ENCODE data around the gene ZBTB21.

ZBTB21 gene

GRCh38 chr21:42042651-42043050, 32.5 kb upstream of the ZBTB21 start:
- no peak overlapping the region for H3K4me3 ChIP-seq
- no peak overlapping the region for H3K27ac ChIP-seq
- intact Hi-C loops (cut with DNase I; ENCODE audit: low total_unique reads): loop anchor here (10.0 kb wide), 1 partner anchor 62 kb away; no protein-coding TSS in a partner anchor
- H3K36me3 ChIP-seq: no peaks in the 10 kb centered on the region
- peaks cover 0 to 32% (median 13%) of the 10 kb centered on the region in 4 donors for H3K4me1 ChIP-seq
- no peak for TF ChIP-seq CTCF (IDR thresholded peaks at IDR 0.05)
- no peaks in the 10 kb centered on the region for H3K27me3 ChIP-seq
- DNase-seq: no peak
- H3K9me3 ChIP-seq: peaks cover 0 to 5% (median 0%) of the 10 kb centered on the region in 3 donors

GRCh38 chr21:42041711-42042110, 31.6 kb upstream of the ZBTB21 start:
- Histone ChIP-seq H3K27me3 (no peaks in the 10 kb centered on the region), H3K4me1 (peaks cover 0 to 22% (median 9%) of the 10 kb centered on the region in 4 donors), H3K36me3 (no peaks in the 10 kb centered on the region), H3K27ac (no peak overlapping the region), H3K9me3 (peaks cover 0 to 5% (median 0%) of the 10 kb centered on the region in 3 donors), H3K4me3 (no peak overlapping the region)
- TF ChIP-seq CTCF (IDR thresholded peaks at IDR 0.05): no peak
- no peak for DNase-seq
- intact Hi-C loops (cut with DNase I; ENCODE audit: low total_unique reads): loop anchor here (10.0 kb wide), 1 partner anchor 63 kb away; no protein-coding TSS in a partner anchor

- Histone ChIP-seq H3K36me3 (no peaks in the 10 kb centered on the region), H3K4me1 (peaks cover 0 to 19% (median 9%) of the 10 kb centered on the region in 4 donors), H3K9me3 (peaks cover 0 to 5% (median 0%) of the 10 kb centered on the region in 3 donors), H3K27ac (peak overlapping the region in 1 of 2 donors; percentile 28), H3K27me3 (no peaks in the 10 kb centered on the region), H3K4me3 (no peak overlapping the region)
- TF ChIP-seq CTCF (IDR thresholded peaks at IDR 0.05): no peak
- intact Hi-C loops (cut with DNase I; ENCODE audit: low total_unique reads): loop anchor here (10.0 kb wide), 1 partner anchor 64 kb away; no protein-coding TSS in a partner anchor
- DNase-seq: no peak
Observed at GRCh38 chr21:42041246-42041645, 31.1 kb upstream of the ZBTB21 start.

- no peak overlapping the region for H3K4me3 ChIP-seq
- H3K27ac ChIP-seq: peak overlapping the region; percentile 28 to 58
- peaks cover 0 to 5% (median 0%) of the 10 kb centered on the region in 3 donors for H3K9me3 ChIP-seq
- no peak for DNase-seq
- H3K4me1 ChIP-seq: peaks cover 0 to 19% (median 9%) of the 10 kb centered on the region in 4 donors
- H3K36me3 ChIP-seq: no peaks in the 10 kb centered on the region
- H3K27me3 ChIP-seq: no peaks in the 10 kb centered on the region
- intact Hi-C loops (cut with DNase I; ENCODE audit: low total_unique reads): loop anchor here (10.0 kb wide), 1 partner anchor 64 kb away; no protein-coding TSS in a partner anchor
- TF ChIP-seq CTCF (IDR thresholded peaks at IDR 0.05): no peak
Observed at GRCh38 chr21:42040411-42041180, 30.4 kb upstream of the ZBTB21 start.

- intact Hi-C loops (cut with DNase I; ENCODE audit: low total_unique reads): loop anchor here (10.0 kb wide), 1 partner anchor 65 kb away; no protein-coding TSS in a partner anchor
- Histone ChIP-seq H3K4me1 (peaks cover 0 to 19% (median 9%) of the 10 kb centered on the region in 4 donors), H3K36me3 (no peaks in the 10 kb centered on the region), H3K4me3 (no peak overlapping the region), H3K9me3 (peaks cover 0 to 5% (median 0%) of the 10 kb centered on the region in 3 donors), H3K27me3 (no peaks in the 10 kb centered on the region), H3K27ac (peak overlapping the region; percentile 28 to 58)
- no peak for DNase-seq
- no peak for TF ChIP-seq CTCF (IDR thresholded peaks at IDR 0.05)
Observed at GRCh38 chr21:42039911-42040351, 29.8 kb upstream of the ZBTB21 start.
